AG04450 (cell line): ENCODE measurements around the gene TTBK2. TPM values are rescaled to one million over a fixed set of nuclear protein-coding genes. Genes with fewer than 3 reads are reported as not detected.

Experiments
- CTCF ChIA-PET: fragments of 300-600, 350-600 bp; formaldehyde crosslinking; extraction: SDS; loops from one replicate; lab custom pipeline; 2022; ENCODE audit warnings: antibody characterized with exemption, inconsistent platforms; lab: Charles Lee
- POLR2A ChIA-PET: fragments of 350-600 bp; formaldehyde crosslinking; extraction: SDS; loops from one replicate; lab custom pipeline; 2021; ENCODE audit warnings: antibody characterized with exemption, inconsistent platforms; lab: Yijun Ruan, JAX
- DNase-seq: peaks from one replicate; pipeline ENCODE4 v3.0.0-alpha.2; 2011; ENCODE audit warnings: low read depth, low spot score
- H3K27ac ChIP-seq: one replicate; pipeline ENCODE4 v1.5.1; 2012; ENCODE audit warnings: low read depth, low read length, control low read depth
- H3K27me3 ChIP-seq: one replicate; pipeline ENCODE4 v1.6.0; 2012; ENCODE audit warnings: low read length; ENCODE audit not compliant: control insufficient read depth, insufficient read depth
- H3K4me3 ChIP-seq: 2 replicates; pipeline ENCODE4 v1.5.1; 2011; ENCODE audit warnings: mild to moderate bottlenecking, low read depth, low read length, control low read depth
- H3K9me3 ChIP-seq: 2 replicates; pipeline ENCODE4 v1.5.1; 2012; ENCODE audit warnings: low read length; ENCODE audit not compliant: control insufficient read depth, insufficient read depth
- CTCF ChIP-seq: IDR thresholded peaks from 2 replicates; pipeline ENCODE4 v1.5.1; 2011; ENCODE audit warnings: low read depth, low read length, control low read depth, inconsistent platforms
- polyA plus RNA-seq: library from polyadenylated mRNA; depleted of rRNA; stranded (reverse); fragments of >200 nt; gene quantifications from 2 replicates; pipeline ENCODE4 v1.2.3, GENCODE V29; 2011

TTBK2 gene
- polyA plus RNA-seq, 1 experiment = 8.2 TPM

- DNase-seq = no peak
- Histone ChIP-seq H3K4me3 (no peak overlapping the region), H3K27me3 (no peaks in the 10 kb centered on the region), H3K9me3 (no peaks in the 10 kb centered on the region), H3K27ac (no peak overlapping the region)
- ChIA-PET POLR2A (interaction anchor here (0.5 kb wide), 1 partner anchor 193 kb away, joined by 3 read pairs; no protein-coding TSS in a partner anchor), CTCF (interaction anchor here (0.7 kb wide), 1 partner anchor 227 kb away, joined by 3 read pairs; no protein-coding TSS in a partner anchor)
- no peak for TF ChIP-seq CTCF
These were observed 12.4 kb upstream of the TTBK2 start for GRCh38 chr15:42932833-42933515.

- no peak overlapping the region for H3K4me3 ChIP-seq
- DNase-seq = no peak
- POLR2A ChIA-PET = no interaction called here
- CTCF ChIA-PET = interaction anchor here (0.5 kb wide), 1 partner anchor 200 kb away, joined by 10 read pairs; no protein-coding TSS in a partner anchor
- H3K27ac ChIP-seq = no peak overlapping the region
- H3K27me3 ChIP-seq = no peaks in the 10 kb centered on the region
- no peaks in the 10 kb centered on the region for H3K9me3 ChIP-seq
- TF ChIP-seq CTCF = no peak
These were observed 11.3 kb upstream of the TTBK2 start for GRCh38 chr15:42931702-42932486.

- POLR2A ChIA-PET = interaction anchor here (1.0 kb wide), 1 partner anchor 193 kb away, joined by 3 read pairs; no protein-coding TSS in a partner anchor
- CTCF ChIA-PET = interaction anchor here (1.3 kb wide), 1 partner anchor 228 kb away, joined by 4 read pairs; no protein-coding TSS in a partner anchor
- no peaks in the 10 kb centered on the region for H3K9me3 ChIP-seq
- DNase-seq = no peak
- H3K4me3 ChIP-seq = no peak overlapping the region
- no peak for TF ChIP-seq CTCF
- H3K27me3 ChIP-seq = no peaks in the 10 kb centered on the region
- no peak overlapping the region for H3K27ac ChIP-seq
These were observed 8.8 kb upstream of the TTBK2 start for GRCh38 chr15:42929306-42929848.

- Histone ChIP-seq H3K9me3 (no peaks in the 10 kb centered on the region; the same call in 1 of the 2 replicates), H3K27ac (peak overlapping the region; percentile 42), H3K27me3 (no peaks in the 10 kb centered on the region), H3K4me3 (peak overlapping the region; percentile 64)
- no peak for TF ChIP-seq CTCF
- DNase-seq = no peak
- POLR2A ChIA-PET = interaction anchor here (0.6 kb wide), 1 partner anchor 143 kb away, joined by 3 read pairs; no protein-coding TSS in a partner anchor
- CTCF ChIA-PET = interaction anchor here (0.6 kb wide), 2 partner anchors 117 to 343 kb away, joined by 3 to 5 read pairs; no protein-coding TSS in a partner anchor
These were observed 759 bp upstream of the TTBK2 start for GRCh38 chr15:42921342-42921731.
